Neuronal stem cell (in vitro differentiated cells): ENCODE measurements around the gene HSPG2.
A peak's percentile ranks its signal among the peaks of the same experiment; 100 is the strongest.

ENCODE experiments used
- DNase-seq: peaks from one replicate; pipeline ENCODE4 v3.0.0-alpha.2; 2013; ENCODE audit warnings: low spot score
- H2AFZ ChIP-seq: one replicate; pipeline ENCODE4 v1.6.1; 2013; ENCODE audit warnings: mild to moderate bottlenecking, low read length, inconsistent platforms
- H2AK5ac ChIP-seq: 2 replicates; pipeline ENCODE4 v1.6.1; 2013; ENCODE audit warnings: low read depth, mild to moderate bottlenecking, inconsistent platforms, low read length, moderate library complexity, mixed read lengths
- H2BK120ac ChIP-seq: 2 replicates; pipeline ENCODE4 v1.6.1; 2013; ENCODE audit warnings: low read depth, mild to moderate bottlenecking, inconsistent platforms, low read length, moderate library complexity, mixed read lengths
- H2BK12ac ChIP-seq: one replicate; pipeline ENCODE4 v1.6.1; 2013; ENCODE audit warnings: low read length, inconsistent platforms
- H2BK15ac ChIP-seq: 2 replicates; pipeline ENCODE4 v1.6.1; 2013; ENCODE audit warnings: mild to moderate bottlenecking, low read length, inconsistent platforms, mixed read lengths
- H2BK5ac ChIP-seq: one replicate; pipeline ENCODE4 v1.6.1; 2013; ENCODE audit warnings: inconsistent platforms, mild to moderate bottlenecking, low read length, moderate library complexity
- H3K14ac ChIP-seq: one replicate; pipeline ENCODE4 v1.6.1; 2013; ENCODE audit warnings: low read length, inconsistent platforms
- H3K18ac ChIP-seq: 2 replicates; pipeline ENCODE4 v1.6.1; 2013; ENCODE audit warnings: low read length, inconsistent platforms
- H3K23ac ChIP-seq: 2 replicates; pipeline ENCODE4 v1.6.1; 2013; ENCODE audit warnings: low read depth, mild to moderate bottlenecking, mixed read lengths, low read length, inconsistent platforms; ENCODE audit not compliant: poor library complexity
- H3K27ac ChIP-seq: replicated peaks from 3 replicates; pipeline ENCODE4 v1.5.1; 2013; ENCODE audit warnings: low read length, inconsistent platforms
- H3K27me3 ChIP-seq, 3 experiments: 2 replicates each; pipeline ENCODE4 v1.6.1; 2013; ENCODE audit warnings: low read length in 3 of 3, mild to moderate bottlenecking in 2 of 3, inconsistent platforms in 1 of 3, low read depth in 1 of 3, mixed read lengths in 1 of 3, moderate library complexity in 1 of 3; ENCODE audit not compliant: control insufficient read depth in 3 of 3, insufficient read depth in 3 of 3
- H3K36me3 ChIP-seq, 2 donors: replicated peaks in 1 of 2; 2 replicates each; pipeline ENCODE4 v1.6.1; 2013; ENCODE audit warnings: low read length in 2 of 2; ENCODE audit not compliant: control insufficient read depth in 2 of 2, insufficient read depth in 2 of 2
- H3K4ac ChIP-seq: 2 replicates; pipeline ENCODE4 v1.6.1; 2013; ENCODE audit warnings: inconsistent platforms, mild to moderate bottlenecking, low read length, moderate library complexity
- H3K4me1 ChIP-seq, 2 donors: 1 replicate in 1 of 2; 2 replicates in 1 of 2; pipeline ENCODE4 v1.6.1; 2013; ENCODE audit warnings: low read length in 2 of 2, low read depth in 1 of 2; ENCODE audit not compliant: control insufficient read depth in 2 of 2, insufficient read depth in 1 of 2
- H3K4me2 ChIP-seq: one replicate; pipeline ENCODE4 v1.6.1; 2013; ENCODE audit warnings: mild to moderate bottlenecking, low read length, inconsistent platforms; ENCODE audit not compliant: insufficient read depth, poor library complexity, severe bottlenecking
- H3K4me3 ChIP-seq, 2 donors: 2 replicates each; pipeline ENCODE4 v1.5.1; 2013; ENCODE audit warnings: low read length in 2 of 2, mild to moderate bottlenecking in 2 of 2, inconsistent platforms in 1 of 2, moderate library complexity in 1 of 2
- H3K79me1 ChIP-seq: one replicate; pipeline ENCODE4 v1.6.1; 2013; ENCODE audit warnings: low read depth, mild to moderate bottlenecking, inconsistent platforms, low read length, moderate library complexity
- H3K9ac ChIP-seq: one replicate; pipeline ENCODE4 v1.6.1; 2013; ENCODE audit warnings: mild to moderate bottlenecking, low read depth, low read length, inconsistent platforms; ENCODE audit not compliant: poor library complexity
- H3K9me3 ChIP-seq, 2 donors: replicated peaks in 1 of 2; 2 replicates each; pipeline versions ENCODE3 to v1.6.1; 2013; ENCODE audit warnings: low read length in 2 of 2, mild to moderate bottlenecking in 2 of 2, inconsistent platforms in 1 of 2, low read depth in 1 of 2, mixed read lengths in 1 of 2, moderate library complexity in 1 of 2; ENCODE audit not compliant: control insufficient read depth in 2 of 2, insufficient read depth in 1 of 2
- H4K8ac ChIP-seq: one replicate; pipeline ENCODE4 v1.6.1; 2013; ENCODE audit warnings: low read depth, mild to moderate bottlenecking, inconsistent platforms, low read length, moderate library complexity
- H4K91ac ChIP-seq: one replicate; pipeline ENCODE4 v1.6.1; 2013; ENCODE audit warnings: low read length, low read depth, mild to moderate bottlenecking, inconsistent platforms; ENCODE audit not compliant: poor library complexity
- WGBS, 2 donors: extraction: QIAGEN DNeasy Blood & Tissue Kit; methylation state at CpG; one replicate each; pipeline ENCODE4 v1.1.7; 2013; ENCODE audit warnings: missing lambda C conversion rate in 2 of 2, mixed read lengths in 1 of 2; ENCODE audit not compliant: insufficient read length in 2 of 2, insufficient replicate concordance in 1 of 2; ENCODE audit errors: extremely low coverage in 2 of 2; 5-methylcytosine and 5-hydroxymethylcytosine counted together

Gene HSPG2

GRCh38 chr1:21831454-21831970 is 105.6 kb downstream of the HSPG2 start:
- H2BK12ac ChIP-seq, result peak overlapping the region; percentile 22
- H3K27ac ChIP-seq, result no peak overlapping the region
- no peak overlapping the region for H3K14ac ChIP-seq
- H3K36me3 ChIP-seq, result peaks cover 72 to 85% of the 10 kb centered on the region in 2 donors
- no peak overlapping the region for H2BK15ac ChIP-seq
- no peak overlapping the region for H4K8ac ChIP-seq
- H3K18ac ChIP-seq, result no peak overlapping the region
- no peaks in the 10 kb centered on the region for H3K27me3 ChIP-seq
- no peak overlapping the region for H2BK5ac ChIP-seq
- no peak overlapping the region for H3K9ac ChIP-seq
- peak overlapping the region; percentile 80 for H3K23ac ChIP-seq
- H2AFZ ChIP-seq, result no peak overlapping the region
- H3K9me3 ChIP-seq, result peaks cover 21 to 24% of the 10 kb centered on the region in 2 donors
- H2AK5ac ChIP-seq, result no peak overlapping the region
- DNase-seq, result no peak
- H4K91ac ChIP-seq, result no peak overlapping the region
- no peaks in the 10 kb centered on the region for H3K4me1 ChIP-seq
- H3K4me2 ChIP-seq, result no peak overlapping the region
- WGBS, 2 donors, result no CpG with 5 or more reads among the region's 14 CpGs
- H3K4me3 ChIP-seq, result no peak overlapping the region
- H3K79me1 ChIP-seq, result peaks cover 5% of the 10 kb centered on the region
- H3K4ac ChIP-seq, result no peak overlapping the region
- no peak overlapping the region for H2BK120ac ChIP-seq

- no peaks in the 10 kb centered on the region for H3K27me3 ChIP-seq
- no peak overlapping the region for H4K91ac ChIP-seq
- peaks cover 21 to 24% of the 10 kb centered on the region in 2 donors for H3K9me3 ChIP-seq
- peak overlapping the region; percentile 56 for H3K14ac ChIP-seq
- no peak overlapping the region for H2BK5ac ChIP-seq
- H2BK15ac ChIP-seq, result no peak overlapping the region
- H3K18ac ChIP-seq, result no peak overlapping the region
- no peak overlapping the region for H3K4me2 ChIP-seq
- WGBS, 2 donors, result no CpG with 5 or more reads among the region's 23 CpGs
- H2BK12ac ChIP-seq, result peak overlapping the region; percentile 22
- no peak overlapping the region for H3K27ac ChIP-seq
- no peak for DNase-seq
- H4K8ac ChIP-seq, result no peak overlapping the region
- peaks cover 5% of the 10 kb centered on the region for H3K79me1 ChIP-seq
- H3K4me1 ChIP-seq, result no peaks in the 10 kb centered on the region
- H3K4ac ChIP-seq, result no peak overlapping the region
- no peak overlapping the region for H2BK120ac ChIP-seq
- no peak overlapping the region for H3K4me3 ChIP-seq
- peaks cover 71 to 82% of the 10 kb centered on the region in 2 donors for H3K36me3 ChIP-seq
- H3K9ac ChIP-seq, result peak overlapping the region; percentile 81
- H2AFZ ChIP-seq, result no peak overlapping the region
- no peak overlapping the region for H2AK5ac ChIP-seq
- peak overlapping the region; percentile 80 for H3K23ac ChIP-seq
Measured at GRCh38 chr1:21830792-21831453, 106.2 kb downstream of the HSPG2 start.

- Histone ChIP-seq H2BK12ac (no peak overlapping the region), H4K91ac (no peak overlapping the region), H4K8ac (no peak overlapping the region), H2AK5ac (no peak overlapping the region), H2AFZ (no peak overlapping the region), H2BK120ac (no peak overlapping the region), H3K27me3 (no peaks in the 10 kb centered on the region), H3K27ac (no peak overlapping the region), H3K4ac (no peak overlapping the region), H3K79me1 (peaks cover 7% of the 10 kb centered on the region), H3K36me3 (peaks cover 62 to 78% of the 10 kb centered on the region in 2 donors), H3K23ac (peak overlapping the region; percentile 65), H3K9me3 (peaks cover 9 to 14% of the 10 kb centered on the region in 2 donors), H2BK5ac (no peak overlapping the region), H2BK15ac (no peak overlapping the region), H3K4me1 (no peaks in the 10 kb centered on the region), H3K4me2 (no peak overlapping the region), H3K4me3 (no peak overlapping the region), H3K18ac (no peak overlapping the region), H3K14ac (peak overlapping the region; percentile 82), H3K9ac (no peak overlapping the region)
- no CpG with 5 or more reads among the region's 17 CpGs for WGBS, 2 donors
- no peak for DNase-seq
Measured at GRCh38 chr1:21829294-21829693, 107.8 kb downstream of the HSPG2 start.

- Histone ChIP-seq H3K14ac (peak overlapping the region; percentile 89), H3K9me3 (peaks cover 3 to 7% of the 10 kb centered on the region in 2 donors), H4K8ac (no peak overlapping the region), H3K23ac (peak overlapping the region; percentile 43), H3K36me3 (peaks cover 56 to 78% of the 10 kb centered on the region in 2 donors), H2BK120ac (no peak overlapping the region), H2AK5ac (no peak overlapping the region), H3K4ac (no peak overlapping the region), H3K27ac (no peak overlapping the region), H2BK12ac (no peak overlapping the region), H2BK15ac (no peak overlapping the region), H3K4me2 (no peak overlapping the region), H4K91ac (no peak overlapping the region), H2AFZ (no peak overlapping the region), H3K4me3 (peak overlapping the region in 1 of 2 donors; percentile 19), H3K4me1 (no peaks in the 10 kb centered on the region), H3K27me3 (no peaks in the 10 kb centered on the region), H2BK5ac (no peak overlapping the region), H3K79me1 (peaks cover 7% of the 10 kb centered on the region), H3K9ac (no peak overlapping the region), H3K18ac (no peak overlapping the region)
- WGBS, 2 donors, result no CpG with 5 or more reads among the region's 28 CpGs
- no peak for DNase-seq
Measured at GRCh38 chr1:21828506-21829210, 108.5 kb downstream of the HSPG2 start.
